ENCODE results near the gene TIMM22. TPM values are rescaled to one million over a fixed set of nuclear protein-coding genes. Genes with fewer than 3 reads are reported as not detected.

Gene TIMM22
- total and polyA plus RNA-seq, 2 of the 4 experiments (the other 2 are of a cell fraction), result 12.7 to 12.9 TPM

DNA sequence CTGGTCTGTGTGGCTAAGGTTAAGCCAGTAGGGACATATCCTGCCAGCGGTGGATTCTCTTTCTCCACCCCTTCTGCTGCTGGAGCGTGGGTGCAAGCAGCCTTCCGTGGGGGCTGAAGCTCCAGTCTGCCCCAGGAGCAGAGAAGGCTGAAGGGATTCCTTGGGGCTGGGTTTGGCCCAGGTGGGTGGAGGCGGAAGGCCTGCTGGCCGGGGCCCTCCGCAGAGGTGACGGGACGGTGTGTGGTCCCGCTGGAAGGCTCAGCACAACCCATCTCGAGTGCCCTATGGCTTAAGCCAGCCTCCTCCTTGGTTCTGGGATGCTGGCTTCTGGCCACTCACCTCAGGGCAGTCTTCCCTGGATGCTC is 13.1 kb downstream of the TIMM22 start:
- TF ChIP-seq POLR2A (IDR thresholded peaks at IDR 0.05; ENCODE audit: low read depth, low read length) (no peak), NFE2L2 (IDR thresholded peaks at IDR 0.05; ENCODE audit: low read depth, low read length) (no peak), MAFK (IDR thresholded peaks at IDR 0.05; ENCODE audit: low read depth, low read length) (no peak), SMC3 (IDR thresholded peaks at IDR 0.05; ENCODE audit: low read depth, low read length) (no peak), CEBPB (IDR thresholded peaks at IDR 0.05; ENCODE audit: low read depth, low read length) (no peak), RAD21 (IDR thresholded peaks at IDR 0.05; ENCODE audit: low read length) (no peak), RFX5 (IDR thresholded peaks at IDR 0.05; ENCODE audit: low read depth, low read length) (no peak)
- TF ChIP-seq, protein P1, sequence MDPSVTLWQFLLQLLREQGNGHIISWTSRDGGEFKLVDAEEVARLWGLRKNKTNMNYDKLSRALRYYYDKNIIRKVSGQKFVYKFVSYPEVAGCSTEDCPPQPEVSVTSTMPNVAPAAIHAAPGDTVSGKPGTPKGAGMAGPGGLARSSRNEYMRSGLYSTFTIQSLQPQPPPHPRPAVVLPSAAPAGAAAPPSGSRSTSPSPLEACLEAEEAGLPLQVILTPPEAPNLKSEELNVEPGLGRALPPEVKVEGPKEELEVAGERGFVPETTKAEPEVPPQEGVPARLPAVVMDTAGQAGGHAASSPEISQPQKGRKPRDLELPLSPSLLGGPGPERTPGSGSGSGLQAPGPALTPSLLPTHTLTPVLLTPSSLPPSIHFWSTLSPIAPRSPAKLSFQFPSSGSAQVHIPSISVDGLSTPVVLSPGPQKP (IDR thresholded peaks at IDR 0.05; ENCODE audit: borderline replicate concordance, low read depth, low read length), result no peak
- TF ChIP-seq, protein P2, sequence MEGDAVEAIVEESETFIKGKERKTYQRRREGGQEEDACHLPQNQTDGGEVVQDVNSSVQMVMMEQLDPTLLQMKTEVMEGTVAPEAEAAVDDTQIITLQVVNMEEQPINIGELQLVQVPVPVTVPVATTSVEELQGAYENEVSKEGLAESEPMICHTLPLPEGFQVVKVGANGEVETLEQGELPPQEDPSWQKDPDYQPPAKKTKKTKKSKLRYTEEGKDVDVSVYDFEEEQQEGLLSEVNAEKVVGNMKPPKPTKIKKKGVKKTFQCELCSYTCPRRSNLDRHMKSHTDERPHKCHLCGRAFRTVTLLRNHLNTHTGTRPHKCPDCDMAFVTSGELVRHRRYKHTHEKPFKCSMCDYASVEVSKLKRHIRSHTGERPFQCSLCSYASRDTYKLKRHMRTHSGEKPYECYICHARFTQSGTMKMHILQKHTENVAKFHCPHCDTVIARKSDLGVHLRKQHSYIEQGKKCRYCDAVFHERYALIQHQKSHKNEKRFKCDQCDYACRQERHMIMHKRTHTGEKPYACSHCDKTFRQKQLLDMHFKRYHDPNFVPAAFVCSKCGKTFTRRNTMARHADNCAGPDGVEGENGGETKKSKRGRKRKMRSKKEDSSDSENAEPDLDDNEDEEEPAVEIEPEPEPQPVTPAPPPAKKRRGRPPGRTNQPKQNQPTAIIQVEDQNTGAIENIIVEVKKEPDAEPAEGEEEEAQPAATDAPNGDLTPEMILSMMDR (conservative IDR thresholded peaks at IDR 0.05; ENCODE audit: low read depth, low read length), result no peak
- no peak overlapping the region for H4K91ac ChIP-seq (ENCODE audit: insufficient read depth, low read depth, low read length)
- H2AK9ac ChIP-seq (replicated peaks; ENCODE audit: low read depth, low read length, poor library complexity), result no peak overlapping the region
- no peak overlapping the region for H2AFZ ChIP-seq (replicated peaks; ENCODE audit: low read length, poor library complexity)
- in situ Hi-C loops (cut with MboI; ENCODE audit: low sequenced_read_pairs), result no loop called here
- intact Hi-C loops (cut with micrococcal nuclease), result no loop called here
- no peak overlapping the region for H2BK5ac ChIP-seq (ENCODE audit: low read depth, low read length, poor library complexity, severe bottlenecking)
- no peaks in the 10 kb centered on the region for H3K9me3 ChIP-seq (ENCODE audit: control insufficient read depth, insufficient read depth, low read length)
- no peak overlapping the region for H3K4me3 ChIP-seq (ENCODE audit: insufficient read depth, low read depth, low read length)
- no peak overlapping the region for H4K5ac ChIP-seq (ENCODE audit: low read depth, low read length)
- ATAC-seq (ENCODE audit: low read depth), result no peak
- H3K27ac ChIP-seq (ENCODE audit: insufficient read depth, low read length), result no peak overlapping the region
- dilution Hi-C loops (cut with HindIII; ENCODE audit: low sequenced_read_pairs, unreplicated experiment), result no loop called here
- peaks cover 5% of the 10 kb centered on the region; the same call in 1 of the 2 replicates for H3K4me1 ChIP-seq (ENCODE audit: control insufficient read depth, insufficient read depth, low read length)
- peaks cover 56% of the 10 kb centered on the region for H3K36me3 ChIP-seq (ENCODE audit: control insufficient read depth, insufficient read depth, low read length)
- peaks cover 7% of the 10 kb centered on the region; the same call in 1 of the 2 replicates for H4K20me1 ChIP-seq (ENCODE audit: insufficient read depth, low read length)
- H2BK20ac ChIP-seq (ENCODE audit: low read depth, low read length), result no peak overlapping the region
- ChIA-PET CTCF (no interaction called here), POLR2A (ENCODE audit: unreplicated experiment) (no interaction called here)
- H3K27me3 ChIP-seq (ENCODE audit: control insufficient read depth, insufficient read depth, low read length), result no peaks in the 10 kb centered on the region
- no TSS peak for BruUV-seq (replicated peaks)
- no peak overlapping the region for H3K23ac ChIP-seq (ENCODE audit: low read depth, low read length)
- no peak overlapping the region for H3K4me2 ChIP-seq (ENCODE audit: low read depth, low read length)
- no peak overlapping the region for H4K8ac ChIP-seq (ENCODE audit: low read depth in 2 of 2, low read length in 2 of 2)
- no peak overlapping the region for H2AK5ac ChIP-seq (ENCODE audit: low read depth, low read length)
- H3K4ac ChIP-seq (ENCODE audit: low read depth, low read length), result no peak overlapping the region
- WGBS, 2 experiments (ENCODE audit: extremely low coverage in 2 of 2, insufficient read length in 1 of 2), result 92% methylated on average over 6 of the region's 10 CpGs; no CpG with 5 or more reads in 1 of the 2 experiments
- no peak overlapping the region for H2BK15ac ChIP-seq (ENCODE audit: low read depth, low read length)
- no peak overlapping the region for H3K18ac ChIP-seq (ENCODE audit: low read depth, low read length)
- H2BK120ac ChIP-seq (ENCODE audit: low read depth, low read length), result no peak overlapping the region
- no peak overlapping the region for H3K9ac ChIP-seq (ENCODE audit: low read depth, low read length)
- no peak overlapping the region for H3K14ac ChIP-seq (replicated peaks; ENCODE audit: low read depth, low read length)
- DNase-seq, result no peak
- no peaks in the 10 kb centered on the region for H3K9me1 ChIP-seq (ENCODE audit: insufficient read depth, low read length)
- H3K56ac ChIP-seq (ENCODE audit: extremely low read depth, insufficient read depth, low read length), result no peak overlapping the region
- H3K79me1 ChIP-seq (ENCODE audit: low read depth in 1 of 2, low read length in 2 of 2), result peaks cover 0 to 5% of the 10 kb centered on the region in 2 experiments; a peak in 2 of 4 replicates
